NCI-H524 (cell line): ENCODE data around the gene JUNB.

Source experiments
- DNase-seq, 2 experiments: peaks; one replicate each; lab custom pipeline; 2025; lab: John Stamatoyannopoulos, UW

Gene JUNB

GRCh38 chr19:12842511-12842910 lies 51.2 kb downstream of the JUNB start:
- DNase-seq = no peak
